Panc1 (cell line): Measurements from ENCODE around the gene CCR9. TPM values are rescaled to one million over a fixed set of nuclear protein-coding genes. Genes with fewer than 3 reads are reported as not detected.

ENCODE experiments used
- ATAC-seq: fragments of 200-7000 bp; cut with Tn5 transposase; 2 replicates; pipeline ENCODE4 v1.9.1; 2020; ENCODE audit warnings: mild to moderate bottlenecking, moderate library complexity
- BruUV-seq: library from RNA; stranded (reverse); fragments of 400-500 nt; replicated peaks from 2 replicates; lab custom pipeline; 2021; lab: Mats Ljungman, UMichigan
- CTCF ChIA-PET: fragments of 300-600 bp; sonication (Branson Sonifier 250); formaldehyde crosslinking; loops from one replicate; lab custom pipeline; 2022; ENCODE audit warnings: antibody characterized with exemption; lab: Charles Lee
- POLR2A ChIA-PET: fragments of 300-600 bp; sonication (Branson Sonifier 250); formaldehyde crosslinking; loops from one replicate; lab custom pipeline; 2022; ENCODE audit warnings: antibody characterized with exemption; lab: Charles Lee
- DNase-seq: peaks from one replicate; pipeline ENCODE4 v3.0.0-alpha.2; 2010; ENCODE audit warnings: low read depth, low spot score
- H3K27ac ChIP-seq: 2 replicates; pipeline ENCODE4 v1.5.1; 2011; ENCODE audit warnings: mild to moderate bottlenecking, low read length, inconsistent platforms
- H3K27me3 ChIP-seq: fragments of 200-500 bp; sonication (Bioruptor generic); 2 replicates; pipeline ENCODE4 v1.6.0; 2014; ENCODE audit warnings: low read length, inconsistent platforms; ENCODE audit not compliant: control insufficient read depth, insufficient read depth
- H3K36me3 ChIP-seq: fragments of 200-500 bp; sonication (Bioruptor generic); 2 replicates; pipeline ENCODE4 v1.5.1; 2014; ENCODE audit warnings: inconsistent platforms, mild to moderate bottlenecking, low read length, moderate library complexity; ENCODE audit not compliant: control insufficient read depth, insufficient read depth
- H3K4me1 ChIP-seq: 2 replicates; pipeline ENCODE4 v1.5.1; 2011; ENCODE audit warnings: inconsistent platforms, mild to moderate bottlenecking, low read length, moderate library complexity; ENCODE audit not compliant: control insufficient read depth, insufficient read depth
- H3K4me3 ChIP-seq, 2 experiments: 2 replicates each; pipeline ENCODE4 v1.5.1; 2011 to 2012; ENCODE audit warnings: low read depth in 2 of 2, low read length in 2 of 2, mild to moderate bottlenecking in 2 of 2, inconsistent platforms in 1 of 2, moderate library complexity in 1 of 2
- H3K9me3 ChIP-seq: fragments of 200-500 bp; sonication (Bioruptor generic); 2 replicates; pipeline ENCODE4 v1.5.1; 2014; ENCODE audit warnings: low read depth, mild to moderate bottlenecking, inconsistent platforms, low read length, moderate library complexity; ENCODE audit not compliant: control insufficient read depth, insufficient read depth
- POLR2AphosphoS5 ChIP-seq: IDR thresholded peaks from 2 replicates; pipeline ENCODE4 v1.6.1; 2012; ENCODE audit warnings: mild to moderate bottlenecking, low read depth, low read length, moderate library complexity
- SIN3A ChIP-seq: IDR thresholded peaks from 2 replicates; pipeline ENCODE4 v1.6.1; 2012; ENCODE audit warnings: low read depth, mild to moderate bottlenecking, low read length, moderate library complexity, borderline replicate concordance; ENCODE audit not compliant: insufficient read depth
- TCF7L2 ChIP-seq: IDR thresholded peaks from 2 replicates; pipeline ENCODE4 v1.6.1; 2011; ENCODE audit warnings: mild to moderate bottlenecking, low read depth, low read length, inconsistent platforms
- in situ Hi-C: cut with HindIII; loops from 2 replicates; pipeline ENCODE4 v1.10.0; 2016; ENCODE audit warnings: low sequenced_read_pairs, low pct_unique_long_range_greater_than_20kb
- intact Hi-C: fragments of 100-400 bp; cut with micrococcal nuclease; formaldehyde crosslinking; loops from one replicate; pipeline ENCODE4 v1.10.0; 2022; ENCODE audit not compliant: unreplicated experiment
- total RNA-seq: library from RNA; stranded (reverse); gene quantifications from one replicate; pipeline ENCODE4 v1.2.1, GENCODE V29; 2021; ENCODE audit not compliant: unreplicated experiment
- TF ChIP-seq, protein P1 (sequence below): fragments of 450-650 bp; IDR thresholded peaks from 2 replicates; pipeline ENCODE4 v1.5.1; 2017; ENCODE audit warnings: mild to moderate bottlenecking
- TF ChIP-seq, protein P2 (sequence below), 2 experiments: IDR thresholded peaks; 2 replicates each; pipeline ENCODE4 v1.6.1; 2011 to 2012; ENCODE audit warnings: low read depth in 2 of 2, control low read depth in 1 of 2, low read length in 1 of 2, mild to moderate bottlenecking in 1 of 2, moderate library complexity in 1 of 2; ENCODE audit not compliant: insufficient read depth in 1 of 2

Gene CCR9
- total RNA-seq, 1 experiment from 2014 or later = not detected

DNA sequence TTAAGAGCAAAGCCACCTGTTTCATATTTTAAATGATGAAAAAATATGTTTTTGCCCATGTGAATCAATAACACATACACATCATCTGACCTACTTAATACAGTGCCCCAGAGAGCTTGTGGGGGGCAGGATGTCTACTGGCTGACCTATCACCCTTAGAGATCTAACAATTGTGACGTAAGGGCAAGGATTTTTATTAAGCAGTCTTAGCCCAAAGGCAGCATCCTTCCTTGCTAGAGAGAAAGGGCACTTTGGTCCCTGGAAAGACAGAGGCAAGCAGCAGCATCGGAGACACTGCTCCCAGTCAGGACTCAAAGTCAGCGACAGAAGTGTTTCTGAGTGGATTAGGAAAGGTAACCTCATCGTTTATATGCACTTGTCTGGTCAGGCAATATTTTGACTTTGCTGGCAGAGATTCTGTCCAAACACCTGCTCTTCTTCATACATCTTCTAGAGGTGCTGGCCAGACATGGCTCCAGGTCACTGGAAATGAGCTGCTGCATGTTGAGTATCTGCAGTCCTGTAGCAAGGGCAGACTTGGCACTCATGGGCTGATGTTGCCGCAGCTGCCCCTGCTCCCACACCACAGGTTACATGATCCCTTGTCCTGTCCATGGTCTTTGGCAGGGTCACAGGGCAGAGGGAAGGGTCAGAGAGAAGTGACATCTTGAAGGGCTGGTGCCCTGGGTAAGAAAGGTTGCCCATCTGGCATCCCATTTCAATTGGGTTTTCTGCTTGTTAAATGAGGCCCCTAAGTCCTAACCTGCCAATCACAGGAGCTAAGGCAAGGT, 58.7 kb downstream of the CCR9 start:
- ATAC-seq = no peak
- Histone ChIP-seq H3K27me3 (no peaks in the 10 kb centered on the region), H3K36me3 (no peaks in the 10 kb centered on the region), H3K4me3 (no peak overlapping the region), H3K4me1 (no peaks in the 10 kb centered on the region), H3K9me3 (no peaks in the 10 kb centered on the region), H3K27ac (no peak overlapping the region)
- in situ Hi-C loops (no loop called here), intact Hi-C loops (no loop called here)
- ChIA-PET CTCF (no interaction called here), POLR2A (no interaction called here)
- BruUV-seq = no TSS peak
- no peak for DNase-seq
- TF ChIP-seq, protein P1, sequence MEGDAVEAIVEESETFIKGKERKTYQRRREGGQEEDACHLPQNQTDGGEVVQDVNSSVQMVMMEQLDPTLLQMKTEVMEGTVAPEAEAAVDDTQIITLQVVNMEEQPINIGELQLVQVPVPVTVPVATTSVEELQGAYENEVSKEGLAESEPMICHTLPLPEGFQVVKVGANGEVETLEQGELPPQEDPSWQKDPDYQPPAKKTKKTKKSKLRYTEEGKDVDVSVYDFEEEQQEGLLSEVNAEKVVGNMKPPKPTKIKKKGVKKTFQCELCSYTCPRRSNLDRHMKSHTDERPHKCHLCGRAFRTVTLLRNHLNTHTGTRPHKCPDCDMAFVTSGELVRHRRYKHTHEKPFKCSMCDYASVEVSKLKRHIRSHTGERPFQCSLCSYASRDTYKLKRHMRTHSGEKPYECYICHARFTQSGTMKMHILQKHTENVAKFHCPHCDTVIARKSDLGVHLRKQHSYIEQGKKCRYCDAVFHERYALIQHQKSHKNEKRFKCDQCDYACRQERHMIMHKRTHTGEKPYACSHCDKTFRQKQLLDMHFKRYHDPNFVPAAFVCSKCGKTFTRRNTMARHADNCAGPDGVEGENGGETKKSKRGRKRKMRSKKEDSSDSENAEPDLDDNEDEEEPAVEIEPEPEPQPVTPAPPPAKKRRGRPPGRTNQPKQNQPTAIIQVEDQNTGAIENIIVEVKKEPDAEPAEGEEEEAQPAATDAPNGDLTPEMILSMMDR = no peak
- TF ChIP-seq SIN3A (no peak), POLR2AphosphoS5 (no peak)
- TF ChIP-seq, protein P2, sequence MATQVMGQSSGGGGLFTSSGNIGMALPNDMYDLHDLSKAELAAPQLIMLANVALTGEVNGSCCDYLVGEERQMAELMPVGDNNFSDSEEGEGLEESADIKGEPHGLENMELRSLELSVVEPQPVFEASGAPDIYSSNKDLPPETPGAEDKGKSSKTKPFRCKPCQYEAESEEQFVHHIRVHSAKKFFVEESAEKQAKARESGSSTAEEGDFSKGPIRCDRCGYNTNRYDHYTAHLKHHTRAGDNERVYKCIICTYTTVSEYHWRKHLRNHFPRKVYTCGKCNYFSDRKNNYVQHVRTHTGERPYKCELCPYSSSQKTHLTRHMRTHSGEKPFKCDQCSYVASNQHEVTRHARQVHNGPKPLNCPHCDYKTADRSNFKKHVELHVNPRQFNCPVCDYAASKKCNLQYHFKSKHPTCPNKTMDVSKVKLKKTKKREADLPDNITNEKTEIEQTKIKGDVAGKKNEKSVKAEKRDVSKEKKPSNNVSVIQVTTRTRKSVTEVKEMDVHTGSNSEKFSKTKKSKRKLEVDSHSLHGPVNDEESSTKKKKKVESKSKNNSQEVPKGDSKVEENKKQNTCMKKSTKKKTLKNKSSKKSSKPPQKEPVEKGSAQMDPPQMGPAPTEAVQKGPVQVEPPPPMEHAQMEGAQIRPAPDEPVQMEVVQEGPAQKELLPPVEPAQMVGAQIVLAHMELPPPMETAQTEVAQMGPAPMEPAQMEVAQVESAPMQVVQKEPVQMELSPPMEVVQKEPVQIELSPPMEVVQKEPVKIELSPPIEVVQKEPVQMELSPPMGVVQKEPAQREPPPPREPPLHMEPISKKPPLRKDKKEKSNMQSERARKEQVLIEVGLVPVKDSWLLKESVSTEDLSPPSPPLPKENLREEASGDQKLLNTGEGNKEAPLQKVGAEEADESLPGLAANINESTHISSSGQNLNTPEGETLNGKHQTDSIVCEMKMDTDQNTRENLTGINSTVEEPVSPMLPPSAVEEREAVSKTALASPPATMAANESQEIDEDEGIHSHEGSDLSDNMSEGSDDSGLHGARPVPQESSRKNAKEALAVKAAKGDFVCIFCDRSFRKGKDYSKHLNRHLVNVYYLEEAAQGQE (IDR thresholded peaks at IDR 0.05; ENCODE audit: insufficient read depth in 1 of 2, low read depth in 2 of 2, low read length in 1 of 2) = no peak

DNA sequence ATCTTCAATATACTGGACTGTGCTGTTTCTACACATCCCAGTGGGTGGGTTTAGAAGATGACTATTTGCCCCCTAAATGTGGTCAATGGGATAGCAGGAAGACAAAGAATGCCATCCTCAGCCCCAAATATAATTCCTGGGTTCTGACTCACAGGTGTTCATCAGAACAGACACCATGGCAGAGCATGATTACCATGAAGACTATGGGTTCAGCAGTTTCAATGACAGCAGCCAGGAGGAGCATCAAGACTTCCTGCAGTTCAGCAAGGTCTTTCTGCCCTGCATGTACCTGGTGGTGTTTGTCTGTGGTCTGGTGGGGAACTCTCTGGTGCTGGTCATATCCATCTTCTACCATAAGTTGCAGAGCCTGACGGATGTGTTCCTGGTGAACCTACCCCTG, 60.0 kb downstream of the CCR9 start:
- ChIA-PET CTCF (no interaction called here), POLR2A (no interaction called here)
- in situ Hi-C loops = no loop called here
- H3K4me3 ChIP-seq = no peak overlapping the region
- no peak for DNase-seq
- H3K9me3 ChIP-seq = no peaks in the 10 kb centered on the region
- ATAC-seq = no peak
- no TSS peak for BruUV-seq
- intact Hi-C loops = no loop called here
- no peaks in the 10 kb centered on the region for H3K36me3 ChIP-seq
- no peaks in the 10 kb centered on the region for H3K4me1 ChIP-seq
- no peak overlapping the region for H3K27ac ChIP-seq
- no peak for TF ChIP-seq POLR2AphosphoS5
- TF ChIP-seq TCF7L2 = no peak
- no peaks in the 10 kb centered on the region for H3K27me3 ChIP-seq

DNA sequence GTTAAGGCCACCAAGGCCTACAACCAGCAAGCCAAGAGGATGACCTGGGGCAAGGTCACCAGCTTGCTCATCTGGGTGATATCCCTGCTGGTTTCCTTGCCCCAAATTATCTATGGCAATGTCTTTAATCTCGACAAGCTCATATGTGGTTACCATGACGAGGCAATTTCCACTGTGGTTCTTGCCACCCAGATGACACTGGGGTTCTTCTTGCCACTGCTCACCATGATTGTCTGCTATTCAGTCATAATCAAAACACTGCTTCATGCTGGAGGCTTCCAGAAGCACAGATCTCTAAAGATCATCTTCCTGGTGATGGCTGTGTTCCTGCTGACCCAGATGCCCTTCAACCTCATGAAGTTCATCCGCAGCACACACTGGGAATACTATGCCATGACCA, 60.5 kb downstream of the CCR9 start:
- Histone ChIP-seq H3K4me3 (no peak overlapping the region), H3K9me3 (no peaks in the 10 kb centered on the region), H3K27me3 (no peaks in the 10 kb centered on the region), H3K4me1 (no peaks in the 10 kb centered on the region), H3K36me3 (no peaks in the 10 kb centered on the region), H3K27ac (no peak overlapping the region)
- POLR2A ChIA-PET = no interaction called here
- DNase-seq (no peak), ATAC-seq (no peak)
- in situ Hi-C loops (no loop called here), intact Hi-C loops (no loop called here)
- TF ChIP-seq POLR2AphosphoS5 (no peak), TCF7L2 (no peak), SIN3A (no peak)
- TF ChIP-seq, protein P2 (IDR thresholded peaks at IDR 0.05; ENCODE audit: insufficient read depth in 1 of 2, low read depth in 2 of 2, low read length in 1 of 2) = no peak
- TF ChIP-seq, protein P1 = no peak
- CTCF ChIA-PET = no interaction called here
- no TSS peak for BruUV-seq
